GM19395 (cell line): ENCODE data around the gene COG1.

Experiments used
- ATAC-seq: cut with Tn5 transposase; IDR thresholded peaks from one replicate; pipeline ENCODE4 v1.9.1; 2021; ENCODE audit warnings: mild to moderate bottlenecking, moderate library complexity; ENCODE audit not compliant: unreplicated experiment

The COG1 gene

GRCh38 chr17:73166731-73167581, 25.9 kb upstream of the COG1 start:
- peak; percentile 47 for ATAC-seq

DNA sequence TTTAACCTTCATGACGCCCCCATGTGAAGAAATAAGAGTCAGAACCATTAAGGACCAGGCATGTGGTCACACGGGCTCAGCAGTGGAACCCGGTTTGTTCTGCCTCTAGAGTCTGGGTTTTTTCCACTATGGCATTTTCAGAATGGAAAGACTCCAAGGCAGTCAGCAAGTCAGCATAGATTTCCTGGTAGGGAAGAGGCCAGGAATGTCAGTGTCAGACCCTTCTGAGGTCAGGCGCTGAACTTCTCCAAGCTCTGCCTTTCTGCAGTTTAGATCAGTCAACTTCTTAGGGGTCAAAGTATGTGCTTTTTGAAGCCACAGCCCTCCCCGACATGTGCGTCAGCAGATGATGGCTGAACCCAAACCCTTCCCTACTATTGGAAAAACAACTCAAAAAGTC, 24.2 kb upstream of the COG1 start:
- ATAC-seq: no peak

GRCh38 chr17:73170324-73170723, 22.5 kb upstream of the COG1 start:
- no peak for ATAC-seq

- no peak for ATAC-seq
These were observed 20.6 kb upstream of the COG1 start for GRCh38 chr17:73172252-73172651.

GRCh38 chr17:73174126-73174525, 18.7 kb upstream of the COG1 start:
- no peak for ATAC-seq

DNA sequence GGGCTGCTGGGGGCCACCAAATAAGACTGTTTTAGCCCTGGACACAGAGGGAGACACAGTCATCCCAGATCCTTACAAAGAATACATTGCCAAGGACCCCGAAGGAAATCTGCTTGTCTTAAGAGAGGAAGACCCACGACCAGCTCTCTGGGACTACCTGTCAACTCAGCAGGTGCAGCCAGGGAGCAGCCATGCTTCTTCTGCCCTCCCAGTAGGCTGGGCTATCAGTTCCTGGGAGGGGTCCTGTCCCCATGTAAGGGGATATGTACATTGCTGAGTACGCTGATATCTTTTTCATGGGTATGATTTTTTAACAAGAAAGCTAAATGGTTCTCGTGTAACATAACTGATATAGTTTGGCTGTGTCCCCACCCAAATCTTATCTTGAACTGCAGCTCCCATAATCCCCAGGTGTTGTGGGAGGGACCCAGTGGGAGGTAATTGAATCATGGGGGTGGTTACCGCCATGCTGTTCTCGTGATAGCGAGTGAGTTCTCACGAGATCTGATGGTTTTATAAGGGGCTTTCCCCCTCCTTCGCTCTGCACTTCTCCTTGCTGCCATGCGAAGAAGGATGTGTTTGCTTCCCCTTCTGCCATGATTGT, 16.8 kb upstream of the COG1 start:
- no peak for ATAC-seq

DNA sequence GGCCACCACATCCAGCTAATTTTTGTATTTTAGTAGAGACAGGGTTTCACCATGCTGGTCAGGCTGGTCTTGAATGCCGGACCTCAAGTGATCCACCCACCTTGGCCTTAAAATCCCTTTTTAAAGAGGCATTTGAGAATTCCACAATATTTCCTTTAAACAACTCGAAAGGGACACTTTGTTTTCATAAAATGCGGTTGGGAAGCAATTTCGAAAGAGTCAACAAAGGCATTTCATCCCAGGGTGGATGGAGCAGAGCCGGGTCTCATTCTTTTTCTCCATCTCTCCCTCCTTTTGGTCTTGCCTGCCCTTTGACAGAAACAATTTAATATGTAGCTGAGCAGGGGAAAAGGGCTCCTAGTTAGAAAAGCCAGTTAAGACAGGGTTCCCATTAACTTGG, 13.5 kb upstream of the COG1 start:
- no peak for ATAC-seq

GRCh38 chr17:73179878-73180277, 13.0 kb upstream of the COG1 start:
- ATAC-seq: no peak

GRCh38 chr17:73182616-73183310, 10.1 kb upstream of the COG1 start:
- ATAC-seq: no peak

DNA sequence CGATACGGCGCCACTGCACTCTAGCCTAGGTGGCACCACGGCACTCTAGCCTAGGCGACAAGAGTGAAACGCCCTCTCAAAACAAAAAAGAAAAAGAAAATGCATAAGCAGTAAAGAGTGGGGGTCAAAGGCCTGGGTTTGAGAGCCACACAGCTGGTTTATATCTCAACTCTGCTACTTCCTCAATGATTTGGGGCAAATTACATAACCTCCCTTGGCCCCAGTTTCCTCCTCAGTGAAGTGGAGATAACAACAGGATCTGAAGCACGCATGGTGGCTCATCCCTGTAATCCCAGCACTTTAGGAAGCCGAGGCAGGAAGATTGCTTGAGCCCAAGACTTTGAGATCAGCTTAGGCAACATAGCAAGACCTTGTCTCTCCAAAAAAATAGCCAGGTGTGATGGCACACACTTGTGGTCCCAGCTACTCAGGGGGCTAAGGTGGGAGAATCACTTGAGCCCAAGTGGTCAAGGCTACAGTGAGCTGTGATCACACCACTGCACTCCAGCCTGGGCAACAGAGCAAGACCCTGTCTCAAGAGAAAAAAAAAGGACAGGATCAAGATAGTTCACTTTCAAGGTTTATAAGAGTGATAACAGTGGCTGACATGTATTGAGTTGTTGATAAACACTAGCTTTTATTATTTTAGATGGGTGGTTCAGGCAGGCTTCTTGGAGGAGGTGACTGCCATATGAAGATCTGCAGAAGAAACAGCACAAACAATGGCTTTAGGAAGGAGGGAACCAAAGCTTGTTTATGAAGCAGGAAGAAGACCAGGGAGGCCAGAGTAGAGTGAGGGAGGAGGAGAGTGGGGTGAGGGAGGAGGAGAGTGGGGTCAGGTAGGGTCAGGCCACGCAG, 8.5 kb upstream of the COG1 start:
- ATAC-seq: no peak

- ATAC-seq: no peak
These were observed 6.4 kb upstream of the COG1 start for GRCh38 chr17:73186283-73187050.

- ATAC-seq: no peak
These were observed 5.6 kb upstream of the COG1 start for GRCh38 chr17:73187203-73187769.

DNA sequence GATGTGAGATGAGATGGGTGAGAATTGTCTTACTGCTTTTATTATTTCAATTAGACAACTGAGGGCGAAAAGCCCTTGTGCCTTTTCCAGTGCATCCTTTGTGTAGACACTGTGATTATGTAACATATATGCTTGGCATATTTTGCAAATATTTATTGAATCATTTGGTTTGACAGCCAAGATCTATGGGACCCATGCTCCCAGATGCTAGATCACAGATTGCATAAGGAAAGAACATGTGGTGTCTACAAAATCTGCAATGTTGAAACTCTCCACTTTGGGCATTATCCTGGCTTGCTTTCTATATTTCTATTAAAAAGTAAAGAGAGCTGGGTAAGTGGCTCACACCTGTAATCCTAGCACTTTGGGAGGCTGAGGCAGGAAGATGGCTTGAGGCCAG, 4.8 kb upstream of the COG1 start:
- no peak for ATAC-seq

GRCh38 chr17:73189417-73190099, 3.3 kb upstream of the COG1 start:
- no peak for ATAC-seq

GRCh38 chr17:73191443-73192205, 1.2 kb upstream of the COG1 start:
- ATAC-seq: peak; percentile 50

GRCh38 chr17:73192206-73192893, 505 bp upstream of the COG1 start:
- peak; percentile 61 for ATAC-seq

DNA sequence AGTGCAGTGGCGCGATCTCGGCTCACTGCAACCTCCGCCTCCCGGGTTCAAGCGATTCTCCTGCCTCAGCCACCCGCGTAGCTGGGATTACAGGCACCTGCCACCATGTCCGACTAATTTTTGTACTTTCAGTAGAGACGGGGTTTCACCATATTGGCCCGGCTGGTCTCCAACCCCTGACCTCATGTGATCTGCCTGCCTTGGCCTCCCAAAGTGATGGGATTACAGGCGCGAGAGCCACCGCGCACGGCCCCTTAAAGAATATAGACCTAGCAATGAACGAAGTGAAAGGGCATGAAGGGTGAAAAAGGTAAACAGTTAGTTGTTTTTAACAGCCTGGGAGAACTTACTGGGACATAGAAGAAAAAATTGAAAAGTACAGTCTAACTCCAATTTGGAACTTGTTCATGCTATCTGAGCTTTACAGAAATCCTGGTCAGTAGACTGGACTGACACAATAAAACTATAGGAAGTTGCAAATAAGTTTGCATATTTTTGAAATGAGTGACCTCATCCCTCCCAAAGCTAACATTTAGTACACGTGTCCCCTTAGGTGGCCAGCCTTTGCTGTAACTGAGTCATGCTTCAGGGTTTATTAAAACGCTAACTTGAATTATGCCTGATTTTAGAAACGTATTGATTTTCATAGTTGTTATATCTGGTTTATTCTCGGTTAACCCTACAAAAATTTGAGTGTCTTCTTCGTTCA, 1.8 kb downstream of the COG1 start:
- no peak for ATAC-seq
